Heart left ventricle (tissue), 16 donors: Measurements from ENCODE around the gene LAMC3. TPM values are rescaled to one million over a fixed set of nuclear protein-coding genes. Genes with fewer than 3 reads are reported as not detected.

Source experiments
- ATAC-seq, 4 donors: fragments of 200-7000 bp; cut with Tn5 transposase; one replicate each; pipeline ENCODE4 v1.9.1; 2020 to 2022; ENCODE audit warnings: moderate library complexity in 4 of 4, mild to moderate bottlenecking in 3 of 4, moderate number of reproducible peaks in 1 of 4
- DNase-seq, 5 donors: peaks; one replicate each; pipeline ENCODE4 v3.0.0-alpha.2; 2020
- H3K27ac ChIP-seq, 12 donors: fragments of 200-600 bp; sonication (generic) in 4 of 12; one replicate each; pipeline versions ENCODE4 v1.5.0 to v1.8.0; 2016 to 2022; ENCODE audit warnings: mild to moderate bottlenecking in 2 of 12
- H3K27me3 ChIP-seq, 9 donors: fragments of 200-600 bp; sonication (generic) in 2 of 9; one replicate each; pipeline versions ENCODE4 v1.5.1 to v1.8.0; 2016 to 2022; ENCODE audit warnings: mild to moderate bottlenecking in 3 of 9
- H3K36me3 ChIP-seq, 9 donors: fragments of 200-600 bp; sonication (generic) in 2 of 9; one replicate each; pipeline versions ENCODE4 v1.5.0 to v1.8.0; 2018 to 2022; ENCODE audit warnings: mild to moderate bottlenecking in 2 of 9
- H3K4me1 ChIP-seq, 12 donors: fragments of 200-600 bp; sonication (generic) in 4 of 12; one replicate each; pipeline versions ENCODE4 v1.5.0 to v1.8.0; 2016 to 2022; ENCODE audit warnings: mild to moderate bottlenecking in 3 of 12
- H3K4me3 ChIP-seq, 12 donors: fragments of 200-600 bp; sonication (generic) in 4 of 12; one replicate each; pipeline versions ENCODE4 v1.5.0 to v1.8.0; 2017 to 2022; ENCODE audit warnings: mild to moderate bottlenecking in 9 of 12, moderate library complexity in 4 of 12
- H3K9me3 ChIP-seq, 12 donors: fragments of 200-600 bp; sonication (generic) in 4 of 12; one replicate each; pipeline versions ENCODE4 v1.5.0 to v1.8.0; 2016 to 2022; ENCODE audit warnings: mild to moderate bottlenecking in 1 of 12
- POLR2A ChIP-seq, 2 donors: fragments of 450-650 bp; IDR thresholded peaks; one replicate each; pipeline ENCODE4 v1.6.1; 2017; ENCODE audit warnings: antibody characterized with exemption in 2 of 2, mild to moderate bottlenecking in 2 of 2, moderate library complexity in 2 of 2
- WGBS, 4 donors: extraction: QIAGEN DNeasy Blood & Tissue Kit in 2 of 4; methylation state at CpG; one replicate each; pipeline versions ENCODE4 v1.1.5 to v1.1.7; 2013 to 2018; 5-methylcytosine and 5-hydroxymethylcytosine counted together
- intact Hi-C, 10 donors: fragments of 100-400 bp; cut with DNase I; formaldehyde crosslinking; loops; one replicate each; pipeline versions ENCODE4 v1.11.1 to v1.14.2; 2022
- polyA plus RNA-seq, 2 donors: library from polyadenylated mRNA; stranded (reverse); fragments of 200-250 nt; gene quantifications; one replicate each; pipeline ENCODE4 v1.2.3, GENCODE V29; 2013
- total RNA-seq, 9 donors: library from RNA; depleted of rRNA in 2 of 9; stranded (reverse); fragments of >200 nt in 2 of 9; fragmentation: NEBNext Ultra II Directional in 3 of 9; extraction: Animal tissue kit (Norgen Biotek cat#: 25700) in 3 of 9; gene quantifications; one replicate each; pipeline versions ENCODE4 v1.1.0 to v1.2.4, GENCODE V29; 2016 to 2023
- TF ChIP-seq, protein P1 (sequence below), 12 donors: fragments of 200-600 bp; sonication (generic) in 4 of 12; IDR thresholded peaks; one replicate each; pipeline versions ENCODE4 v1.5.0 to v1.8.0; 2018 to 2022; ENCODE audit warnings: antibody characterized with exemption in 12 of 12, mild to moderate bottlenecking in 5 of 12
- donor health status: ischemic (EF 13 %, LVEDD 7.1; RV severe dilation, severe dysfunction).
- donor health status: healthy with polysubstance abuse.
- donor health status: DM: no; HTN: yes; CAD: no.
- donor health status: DM: no; HTN: no; CAD: no.
- donor health status: ischemic (EF 25% LVEDD 6.9; RV normal size, moderate dysfunction).
- donor health status: ischemic (EF 25% LVEDD 5.7; RV mildly dilated, moderate dysfunction).
- donor health status: healthy.
- donor health status: DM: yes; HTN: yes; CAD: no.
- donor health status: ischemic (EF 35%, LVEDD 5.7; RV mildly dilated, moderate dysfunction).
- donor health status: nonischemic (EF 11% LVEDD 7.7; RV severe dilation, severe dysfunction).
- donor health status: DM: yes; HTN: yes; CAD: no.
- donor health status: PGD.
- donor health status: ischemic (EF 29% LVEDD 5.4; RV normal size, mild dysfunction).
- donor health status: nonischemic (EF 23%, LVEDD 6.1; RV moderate dilation, normal function).

LAMC3 gene
- total and polyA plus RNA-seq, 11 donors: 0.11 to 1.8 (median 0.67) TPM

DNA sequence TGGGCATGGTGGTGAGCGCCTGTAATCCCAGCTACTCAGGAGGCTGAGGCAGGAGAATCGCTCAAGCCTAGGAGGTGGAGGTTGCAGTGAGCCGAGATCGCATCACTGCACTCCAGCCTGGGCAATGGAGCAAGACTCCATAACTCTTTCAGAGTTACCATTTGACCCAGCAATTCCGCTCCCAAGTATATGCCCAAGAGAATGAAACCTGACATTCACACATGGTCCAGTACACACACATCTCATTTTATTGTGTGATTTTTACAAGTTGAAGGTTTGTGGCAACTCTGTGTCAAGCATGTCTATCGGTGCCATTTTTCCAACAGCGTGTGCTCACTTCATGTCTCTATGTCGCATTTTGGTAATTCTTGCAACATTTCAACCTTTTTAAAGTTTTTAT lies 45.1 kb upstream of the LAMC3 start:
- no peak for TF ChIP-seq POLR2A (IDR thresholded peaks at IDR 0.05)
- H3K27me3 ChIP-seq: no peaks in the 10 kb centered on the region
- peaks cover 0 to 12% (median 0%) of the 10 kb centered on the region in 12 donors for H3K9me3 ChIP-seq
- H3K36me3 ChIP-seq: no peaks in the 10 kb centered on the region
- no peak overlapping the region for H3K4me3 ChIP-seq
- DNase-seq (no peak), ATAC-seq (no peak)
- 97 to 100% (median 97%) methylated on average over 8 of the region's 8 CpGs for whole genome bisulfite sequencing, 4 donors
- intact Hi-C loops: no loop called here
- peaks cover 0 to 14% (median 0%) of the 10 kb centered on the region in 12 donors for H3K4me1 ChIP-seq
- H3K27ac ChIP-seq: no peak overlapping the region

- no peak for TF ChIP-seq POLR2A (IDR thresholded peaks at IDR 0.05)
- TF ChIP-seq, protein P1, sequence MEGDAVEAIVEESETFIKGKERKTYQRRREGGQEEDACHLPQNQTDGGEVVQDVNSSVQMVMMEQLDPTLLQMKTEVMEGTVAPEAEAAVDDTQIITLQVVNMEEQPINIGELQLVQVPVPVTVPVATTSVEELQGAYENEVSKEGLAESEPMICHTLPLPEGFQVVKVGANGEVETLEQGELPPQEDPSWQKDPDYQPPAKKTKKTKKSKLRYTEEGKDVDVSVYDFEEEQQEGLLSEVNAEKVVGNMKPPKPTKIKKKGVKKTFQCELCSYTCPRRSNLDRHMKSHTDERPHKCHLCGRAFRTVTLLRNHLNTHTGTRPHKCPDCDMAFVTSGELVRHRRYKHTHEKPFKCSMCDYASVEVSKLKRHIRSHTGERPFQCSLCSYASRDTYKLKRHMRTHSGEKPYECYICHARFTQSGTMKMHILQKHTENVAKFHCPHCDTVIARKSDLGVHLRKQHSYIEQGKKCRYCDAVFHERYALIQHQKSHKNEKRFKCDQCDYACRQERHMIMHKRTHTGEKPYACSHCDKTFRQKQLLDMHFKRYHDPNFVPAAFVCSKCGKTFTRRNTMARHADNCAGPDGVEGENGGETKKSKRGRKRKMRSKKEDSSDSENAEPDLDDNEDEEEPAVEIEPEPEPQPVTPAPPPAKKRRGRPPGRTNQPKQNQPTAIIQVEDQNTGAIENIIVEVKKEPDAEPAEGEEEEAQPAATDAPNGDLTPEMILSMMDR (IDR thresholded peaks at IDR 0.05): no peak
- ATAC-seq: peak in 3 of 4 donors; percentile 36 to 78 (median 70)
- intact Hi-C loops: no loop called here
- WGBS, 4 donors: 50 to 57% (median 53%) methylated on average over 7 of the region's 7 CpGs
- Histone ChIP-seq H3K27ac (peak overlapping the region in 2 of 12 donors; percentile 20 to 57), H3K4me3 (no peak overlapping the region), H3K9me3 (peaks cover 0 to 12% (median 0%) of the 10 kb centered on the region in 12 donors), H3K27me3 (no peaks in the 10 kb centered on the region), H3K36me3 (no peaks in the 10 kb centered on the region), H3K4me1 (peaks cover 0 to 14% (median 0%) of the 10 kb centered on the region in 12 donors)
- peak in 1 of 5 donors; percentile 57 for DNase-seq
Measured at GRCh38 chr9:130965680-130966079, 43.3 kb upstream of the LAMC3 start.

- no peak for ATAC-seq
- Histone ChIP-seq H3K9me3 (peaks cover 0 to 3% (median 0%) of the 10 kb centered on the region in 12 donors), H3K36me3 (no peaks in the 10 kb centered on the region), H3K27ac (no peak overlapping the region), H3K4me3 (no peak overlapping the region), H3K4me1 (peaks cover 0 to 2% (median 0%) of the 10 kb centered on the region in 12 donors), H3K27me3 (peaks cover 0 to 28% (median 0%) of the 10 kb centered on the region in 9 donors)
- peak in 1 of 5 donors; percentile 14 for DNase-seq
- TF ChIP-seq, protein P1 (IDR thresholded peaks at IDR 0.05): no peak
- no peak for TF ChIP-seq POLR2A (IDR thresholded peaks at IDR 0.05)
- intact Hi-C loops: no loop called here
- 85 to 93% (median 89%) methylated on average over 12 of the region's 12 CpGs for WGBS, 4 donors
Measured at GRCh38 chr9:130970052-130970451, 38.9 kb upstream of the LAMC3 start.

DNA sequence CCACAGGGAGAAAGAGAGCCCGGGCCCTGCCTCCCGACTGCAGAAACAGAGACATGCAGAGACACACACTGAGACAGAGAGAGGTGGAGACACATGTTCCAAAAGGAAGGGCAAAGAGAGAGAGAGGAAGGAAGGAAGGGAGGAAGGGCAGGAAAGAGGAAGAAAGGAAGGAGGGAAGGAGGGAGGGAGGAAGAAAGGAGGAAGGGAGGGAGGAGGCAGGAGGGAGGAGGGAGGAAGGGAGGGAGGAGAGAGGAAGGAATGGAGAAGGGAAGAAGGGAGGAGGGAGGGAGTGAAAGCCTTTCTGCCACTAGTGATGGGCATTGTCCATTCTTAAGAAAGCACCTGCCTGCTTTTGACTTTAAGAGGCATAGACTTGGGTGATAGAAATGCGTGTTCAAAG lies 38.1 kb upstream of the LAMC3 start:
- intact Hi-C loops: no loop called here
- WGBS, 4 donors: 70 to 83% (median 79%) methylated on average over 3 of the region's 3 CpGs

More for the DNA sequence above, 38.1 kb upstream of the LAMC3 start:
- Histone ChIP-seq H3K27ac (no peak overlapping the region), H3K36me3 (no peaks in the 10 kb centered on the region), H3K27me3 (peaks cover 0 to 32% (median 0%) of the 10 kb centered on the region in 9 donors), H3K4me3 (no peak overlapping the region), H3K4me1 (peaks cover 0 to 2% (median 0%) of the 10 kb centered on the region in 12 donors), H3K9me3 (no peaks in the 10 kb centered on the region)
- ATAC-seq (no peak), DNase-seq (no peak)
- TF ChIP-seq, protein P1 (IDR thresholded peaks at IDR 0.05): no peak
- TF ChIP-seq POLR2A (IDR thresholded peaks at IDR 0.05): no peak
